GM19397 (cell line): ENCODE data around the gene STX8.

Source experiments
- ATAC-seq: cut with Tn5 transposase; IDR thresholded peaks from one replicate; pipeline ENCODE4 v1.9.1; 2021; ENCODE audit warnings: mild to moderate bottlenecking, moderate library complexity; ENCODE audit not compliant: unreplicated experiment

STX8 gene

DNA sequence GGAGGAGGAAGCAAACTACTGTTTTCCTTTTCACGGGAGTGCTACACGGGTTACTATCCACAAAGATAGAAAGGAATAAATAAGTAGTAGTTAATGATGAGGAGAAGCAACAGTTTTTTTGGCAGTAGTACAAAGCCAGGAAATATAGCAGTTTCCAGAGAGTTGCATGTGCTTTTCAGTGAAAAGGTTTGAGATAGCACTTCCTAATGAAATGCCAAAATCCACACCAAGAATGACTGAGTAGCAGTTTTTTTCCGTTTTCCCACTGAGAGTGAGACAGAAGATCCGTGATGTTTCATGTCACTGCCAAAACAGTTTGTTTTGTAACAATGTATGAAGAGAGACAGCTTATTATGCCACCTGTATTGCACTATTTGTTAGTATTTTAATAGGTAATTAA is 129.1 kb downstream of the STX8 start:
- no peak for ATAC-seq

DNA sequence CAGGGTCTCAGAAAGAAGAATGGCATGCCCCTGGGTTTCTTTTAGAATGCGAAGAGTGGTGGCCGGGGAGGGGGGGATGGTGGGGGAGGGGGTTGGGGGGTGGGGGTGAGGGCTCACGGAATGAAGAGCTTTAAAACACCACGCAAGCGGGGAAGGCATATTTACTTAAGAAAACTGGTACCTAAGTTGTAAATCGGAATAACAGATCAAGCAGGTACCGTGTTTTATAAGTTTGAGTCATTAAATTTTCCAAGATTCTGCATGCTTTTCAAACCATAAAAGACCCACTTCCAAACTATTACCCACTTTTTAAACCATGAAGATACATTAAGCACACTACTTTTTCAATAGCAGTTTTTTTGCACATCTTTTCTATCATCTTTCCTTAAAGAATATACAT is 130.2 kb downstream of the STX8 start:
- no peak for ATAC-seq

DNA sequence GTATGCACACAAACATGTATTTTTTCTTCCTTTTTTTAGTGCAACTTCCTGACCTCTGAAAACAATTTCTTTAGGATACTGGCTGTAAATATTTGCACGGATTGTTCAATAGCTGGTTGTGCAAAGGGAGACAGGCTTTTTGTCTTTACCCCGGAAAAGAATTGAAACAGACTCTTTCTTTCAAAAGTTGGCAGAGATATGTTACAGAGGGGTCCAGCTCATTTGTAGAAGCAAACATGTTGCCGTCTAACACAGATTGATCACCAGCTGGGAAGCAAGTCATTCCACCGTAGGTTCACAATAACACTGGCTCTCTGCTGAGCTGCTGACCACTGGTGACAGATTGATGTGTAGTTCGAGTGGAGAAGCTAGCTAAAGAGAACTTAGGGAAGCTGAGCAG is 130.9 kb downstream of the STX8 start:
- no peak for ATAC-seq

DNA sequence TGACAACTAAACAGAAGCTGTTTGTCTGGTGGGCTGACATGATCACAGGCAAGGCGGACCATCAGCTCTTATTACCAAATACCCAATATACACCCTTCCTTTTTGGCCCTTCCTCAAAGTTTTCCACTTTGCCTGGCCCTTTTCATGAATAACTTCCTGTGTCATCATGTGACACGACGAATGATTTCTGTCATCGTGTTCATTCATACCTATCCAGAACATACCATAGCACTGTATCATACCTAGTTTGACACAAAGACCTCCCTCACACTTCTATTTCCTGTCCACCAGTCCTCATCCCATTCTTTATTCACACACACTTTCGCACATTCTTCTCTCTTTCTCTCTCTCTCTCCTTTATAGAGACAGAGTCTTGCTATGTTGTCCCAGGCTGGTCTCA is 131.8 kb downstream of the STX8 start:
- ATAC-seq, result no peak

DNA sequence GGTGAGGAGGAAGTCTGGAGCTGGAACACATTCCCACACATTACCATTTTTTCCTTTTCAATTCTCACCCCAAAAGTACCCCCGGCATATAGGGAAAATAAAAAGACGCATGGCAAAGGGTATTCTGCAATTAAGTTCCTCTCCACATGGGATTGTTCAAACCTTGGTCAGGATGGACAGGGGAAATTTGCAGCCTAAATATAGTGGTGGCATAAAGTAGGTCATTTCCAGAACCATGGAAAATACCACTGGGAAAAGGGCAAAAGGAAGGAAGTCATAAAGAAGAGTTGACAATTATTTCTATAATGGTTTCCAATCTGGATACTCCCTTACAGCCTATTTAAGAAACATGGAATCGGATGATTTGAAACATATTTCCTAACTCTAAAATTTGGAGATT is 135.8 kb downstream of the STX8 start:
- no peak for ATAC-seq

DNA sequence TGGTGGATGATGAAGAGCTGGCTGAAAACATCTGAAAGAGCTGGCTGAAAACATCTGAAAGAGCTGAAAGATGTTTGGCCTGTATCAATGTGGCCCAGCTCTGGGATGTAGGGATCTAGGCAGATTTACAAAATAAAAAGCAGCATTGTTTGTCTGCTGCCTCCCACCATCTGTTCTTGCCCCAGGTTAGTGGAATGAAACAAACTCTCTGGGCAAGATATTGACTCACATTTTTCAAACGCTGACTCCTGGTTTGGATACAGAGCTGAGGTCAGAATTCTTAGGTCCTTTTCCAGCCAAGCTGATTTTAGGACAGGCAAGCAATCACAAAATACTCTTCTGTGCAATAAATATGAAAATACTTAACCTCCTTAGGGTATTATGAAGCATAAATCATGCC is 139.0 kb downstream of the STX8 start:
- ATAC-seq, result no peak

DNA sequence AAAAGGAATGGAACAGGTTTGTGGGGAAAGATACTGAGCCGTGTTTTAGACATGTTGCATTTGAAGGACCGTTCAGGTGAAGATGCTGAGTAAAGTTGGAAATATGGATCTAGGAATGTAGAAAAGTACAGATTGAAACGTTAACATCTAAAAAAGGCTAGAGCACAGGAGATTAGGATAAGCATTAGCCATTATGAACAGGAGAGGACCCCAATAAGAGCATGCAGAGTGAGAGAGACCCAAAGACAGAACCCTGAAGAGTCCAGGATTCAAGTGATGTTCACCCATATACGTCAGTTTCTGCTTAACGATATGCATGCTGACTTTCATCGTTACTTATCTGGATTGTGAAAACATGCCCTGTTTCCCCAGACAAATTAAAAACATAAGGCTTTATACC is 140.5 kb downstream of the STX8 start:
- ATAC-seq, result no peak

DNA sequence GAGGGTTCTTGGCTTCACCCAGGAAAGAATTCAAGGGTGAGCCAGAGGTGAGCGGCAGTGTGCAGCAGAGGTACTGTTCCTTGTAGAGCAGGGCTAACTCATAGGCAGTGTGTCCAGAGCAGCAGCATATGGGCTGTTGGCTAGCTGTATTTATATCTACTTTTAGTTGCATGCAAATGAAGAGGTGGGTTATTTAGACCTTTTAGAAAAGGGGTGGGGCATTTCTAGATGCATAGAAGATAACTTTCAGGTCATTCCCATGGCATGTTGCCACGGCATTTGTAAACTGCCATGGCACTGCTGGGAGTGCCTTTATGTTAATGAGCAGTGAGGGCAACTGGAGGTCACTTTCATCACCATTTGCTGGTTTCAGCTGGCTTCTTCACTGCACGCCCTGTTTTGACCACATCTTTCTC is 141.0 kb downstream of the STX8 start:
- ATAC-seq, result no peak

DNA sequence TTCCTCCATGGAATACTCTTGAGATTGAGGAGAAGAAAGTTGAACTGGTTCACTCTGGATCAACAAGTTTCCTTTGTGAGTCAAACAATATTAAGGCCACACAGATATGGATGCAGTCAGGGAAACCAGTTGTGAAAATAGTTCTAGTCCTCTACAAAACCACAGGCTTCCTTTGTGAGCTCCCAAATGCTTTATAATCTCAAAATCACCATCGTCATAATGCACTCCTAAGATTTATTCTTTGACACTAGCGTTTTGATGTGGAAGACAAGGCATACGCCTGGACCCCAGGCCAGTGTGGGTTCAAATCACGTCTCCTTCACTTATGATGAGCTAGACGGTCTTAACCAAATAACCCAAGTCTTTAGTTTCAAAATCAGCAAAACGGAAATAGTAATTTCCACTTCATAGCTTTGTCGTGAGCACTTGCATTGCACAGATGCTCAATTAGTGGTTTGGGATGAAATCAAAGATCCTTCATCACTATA is 142.6 kb downstream of the STX8 start:
- no peak for ATAC-seq

DNA sequence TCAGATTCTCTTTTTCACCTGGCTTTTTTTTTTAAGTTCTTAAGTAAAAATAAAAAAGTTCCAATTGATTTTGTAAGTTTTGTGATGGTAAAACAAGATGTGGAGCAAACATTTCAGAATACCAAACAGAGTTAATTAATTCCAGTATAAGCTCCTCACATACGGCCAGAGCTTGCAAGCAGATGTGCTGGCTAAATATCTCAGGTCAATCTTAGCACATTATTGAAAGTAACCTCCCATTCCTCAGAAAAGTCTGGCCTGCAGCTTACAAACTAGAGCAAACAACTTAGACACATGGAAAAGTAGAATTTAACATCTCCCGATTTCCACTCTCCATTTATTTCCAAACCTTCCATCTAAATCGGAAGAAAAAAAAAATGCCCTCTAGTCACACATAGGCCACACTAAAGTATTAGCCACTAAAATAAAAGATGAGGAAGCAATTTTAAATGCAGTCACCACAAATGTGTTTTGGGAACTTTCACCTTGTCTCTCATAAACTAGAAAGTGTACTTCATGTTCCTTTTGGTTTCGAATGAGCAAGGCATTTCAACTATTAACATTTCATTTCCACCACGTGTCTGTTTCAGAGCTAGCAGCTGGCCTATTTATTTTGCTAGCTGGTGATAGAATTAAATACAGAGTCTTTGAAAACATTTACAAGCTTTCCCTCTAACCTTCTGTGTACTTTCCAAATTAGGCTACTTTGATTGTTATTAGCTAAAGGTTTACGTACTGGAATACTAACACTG is 143.3 kb downstream of the STX8 start:
- ATAC-seq, result peak; percentile 80

DNA sequence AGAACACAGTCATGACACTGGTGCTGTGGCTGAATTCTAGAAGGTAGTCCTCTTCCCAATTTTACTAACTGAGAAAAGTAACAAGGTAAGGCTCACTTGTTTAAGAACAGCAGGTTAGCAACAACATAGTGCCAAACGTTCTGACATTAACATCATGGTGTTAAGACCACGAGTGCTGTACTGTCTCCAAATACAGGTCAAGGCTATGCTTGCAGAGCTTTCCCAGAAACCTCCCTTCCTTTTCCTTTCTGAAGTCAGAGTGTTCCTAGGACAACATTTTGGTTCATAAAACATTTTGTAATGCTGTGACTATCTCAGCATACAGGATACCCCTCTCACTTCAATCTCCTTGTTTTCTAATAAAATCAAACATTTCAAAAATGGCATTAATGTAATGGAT is 144.0 kb downstream of the STX8 start:
- ATAC-seq, result no peak

DNA sequence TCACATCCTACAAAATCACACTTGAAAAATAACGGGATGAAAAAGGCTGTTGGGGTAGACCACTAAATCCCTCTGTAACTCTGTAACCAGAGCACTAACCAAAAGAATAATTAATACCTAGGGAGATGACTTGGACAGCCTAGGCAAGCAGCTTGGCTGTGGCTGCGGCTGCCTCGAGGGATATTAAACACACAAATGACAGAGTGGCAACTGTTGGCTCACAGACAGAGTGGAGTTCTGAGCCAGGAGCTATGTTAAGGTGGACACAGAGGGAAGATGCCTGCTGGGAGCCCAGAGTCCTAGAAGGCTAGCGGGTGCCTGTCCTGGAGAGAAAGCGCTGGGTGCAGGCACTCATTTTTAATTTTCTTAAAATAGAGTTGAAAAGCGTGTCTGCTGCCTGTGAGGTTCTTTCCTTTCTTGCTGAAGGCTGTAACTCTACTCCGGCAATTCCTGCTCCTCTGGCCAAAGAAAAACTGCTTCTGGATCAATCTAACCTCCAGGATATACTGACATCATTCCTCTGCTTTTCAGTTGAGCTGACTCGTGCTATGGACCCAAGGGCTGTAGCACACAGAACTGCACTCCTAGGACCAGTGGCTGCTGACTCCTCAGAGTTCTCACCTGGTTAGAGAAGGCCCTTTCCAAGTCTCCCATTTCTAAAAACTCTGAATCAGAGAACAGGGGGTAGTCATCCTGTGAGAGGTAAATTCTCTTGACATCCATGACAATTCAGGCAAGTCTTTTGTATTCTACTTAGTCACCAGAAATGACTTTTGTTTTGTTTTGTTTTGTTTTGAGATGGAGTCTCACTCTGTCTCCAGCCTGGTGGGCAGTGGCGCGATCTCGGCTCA is 147.9 kb downstream of the STX8 start:
- no peak for ATAC-seq

DNA sequence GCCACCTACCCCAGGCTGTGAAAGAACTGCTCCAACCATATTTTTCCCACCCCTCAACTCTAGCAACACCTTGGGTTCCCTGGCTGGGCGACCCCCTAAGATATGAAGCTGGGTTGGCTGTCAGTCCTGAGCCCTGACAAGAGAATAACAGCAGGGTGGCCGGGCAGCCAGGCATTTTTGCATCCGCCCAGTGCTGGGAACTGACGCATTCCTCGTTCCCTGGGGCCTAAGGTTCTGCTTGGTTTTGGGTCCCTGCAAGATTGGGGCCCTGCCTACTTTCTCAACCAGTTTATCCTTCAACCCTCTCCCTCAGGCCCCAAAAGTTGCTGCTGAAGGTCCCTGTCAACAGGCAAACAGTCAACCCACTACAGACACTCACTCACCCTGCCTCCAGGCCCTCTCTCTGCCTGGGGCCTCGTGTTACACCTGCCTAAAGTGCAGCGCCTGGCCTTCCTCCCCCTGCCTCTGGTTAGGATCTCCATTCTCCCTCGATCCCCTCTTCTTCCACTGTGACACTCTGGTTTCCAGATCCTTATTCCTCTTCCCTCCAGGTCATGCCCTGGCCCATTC is 151.5 kb downstream of the STX8 start:
- no peak for ATAC-seq

DNA sequence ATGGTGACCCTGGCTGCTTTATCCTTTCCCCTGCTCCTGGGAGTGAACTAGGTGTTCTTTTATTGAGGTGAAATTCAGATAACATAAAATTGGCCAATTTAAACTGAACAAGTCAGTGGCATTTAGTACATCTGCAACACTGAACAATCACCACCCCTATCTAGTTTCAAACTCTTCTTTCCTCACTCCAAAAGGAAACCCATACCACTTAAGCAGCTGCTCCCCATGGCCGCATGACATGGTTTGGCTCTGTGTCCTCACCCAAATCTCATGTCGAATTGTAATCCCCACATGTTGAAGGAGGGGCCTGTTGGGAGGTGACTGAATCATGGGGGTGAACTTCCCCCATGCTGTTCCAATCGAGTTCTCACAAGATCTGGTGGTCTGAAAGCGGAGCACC is 154.1 kb downstream of the STX8 start:
- no peak for ATAC-seq

DNA sequence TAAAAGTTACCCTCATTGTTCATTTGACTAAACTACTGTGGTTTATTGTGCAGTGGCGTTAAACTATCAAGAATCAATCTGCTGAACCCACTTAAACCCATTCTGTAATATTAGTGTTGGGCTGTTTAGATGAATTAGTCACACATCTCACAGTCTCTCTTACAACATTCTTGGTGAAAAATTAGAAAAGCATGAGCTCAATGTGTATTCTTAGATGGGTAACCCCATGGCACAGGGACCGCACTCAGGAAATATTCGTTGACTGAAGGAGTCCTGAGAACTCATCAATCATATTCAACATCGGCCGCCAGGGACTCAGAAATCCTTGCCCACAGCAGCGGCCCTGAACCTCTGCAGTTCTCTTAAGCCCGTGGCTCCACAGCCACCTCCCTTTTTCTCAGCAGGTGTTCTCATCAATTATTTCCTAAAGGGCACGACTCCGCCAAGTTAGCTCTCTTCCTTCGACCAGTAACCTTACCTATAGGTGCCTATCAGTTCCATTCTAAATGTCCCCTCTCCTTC is 155.6 kb downstream of the STX8 start:
- ATAC-seq, result no peak

DNA sequence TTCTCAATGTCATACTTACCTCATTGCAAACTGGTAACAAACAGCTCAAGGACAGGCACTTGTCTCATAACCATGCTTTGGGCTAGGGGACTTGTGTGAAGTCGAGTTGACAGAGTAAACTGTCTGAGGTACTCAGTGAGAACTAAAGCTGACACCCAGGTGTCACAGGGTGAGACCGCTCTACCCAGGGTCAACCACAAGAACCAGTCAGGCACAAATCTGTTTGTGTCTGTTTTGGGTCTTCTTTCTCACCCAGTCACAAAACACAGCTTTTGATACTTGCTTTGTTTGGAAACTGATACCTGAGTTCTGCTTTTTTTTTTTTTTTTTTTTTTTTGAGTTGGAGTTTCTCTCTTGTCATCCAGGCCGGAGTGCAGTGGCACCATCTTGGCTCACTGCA is 161.1 kb downstream of the STX8 start:
- peak; percentile 96 for ATAC-seq

DNA sequence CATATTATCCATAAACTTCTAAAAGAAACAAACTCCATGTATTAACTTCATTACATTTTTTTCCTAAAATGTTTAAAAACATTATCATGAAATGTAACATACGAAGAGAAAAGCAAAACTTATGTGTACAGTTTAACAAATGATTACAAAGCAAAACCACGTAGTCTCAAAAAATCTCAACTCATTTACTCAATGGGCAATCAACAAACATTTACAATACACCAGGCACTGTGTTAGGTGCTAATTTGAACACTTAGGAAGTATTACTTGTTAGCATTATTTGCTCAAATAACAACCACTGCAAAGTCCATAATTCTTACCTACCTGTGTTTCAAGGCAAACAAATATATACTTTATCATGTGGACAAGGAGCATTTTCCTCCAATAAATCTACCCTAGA is 164.9 kb downstream of the STX8 start:
- ATAC-seq, result no peak

DNA sequence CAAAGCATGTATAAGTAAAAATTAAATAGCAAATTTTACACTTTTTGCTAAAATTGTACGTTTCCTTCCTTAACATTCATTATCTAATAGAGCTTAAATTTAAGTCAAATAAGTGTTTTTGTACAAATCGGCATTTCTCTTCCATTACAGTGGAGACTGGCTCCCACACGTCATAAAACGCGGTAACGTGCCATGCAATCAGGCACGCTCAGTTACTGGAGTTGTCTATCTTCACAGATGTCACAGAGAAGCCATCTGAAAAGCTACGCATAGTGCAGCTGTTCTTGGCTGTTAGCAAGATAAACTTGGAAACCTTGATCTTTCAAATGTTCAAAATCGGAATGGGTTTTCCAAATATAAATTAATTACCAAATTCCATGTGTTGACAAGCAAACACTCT is 165.3 kb downstream of the STX8 start:
- no peak for ATAC-seq

DNA sequence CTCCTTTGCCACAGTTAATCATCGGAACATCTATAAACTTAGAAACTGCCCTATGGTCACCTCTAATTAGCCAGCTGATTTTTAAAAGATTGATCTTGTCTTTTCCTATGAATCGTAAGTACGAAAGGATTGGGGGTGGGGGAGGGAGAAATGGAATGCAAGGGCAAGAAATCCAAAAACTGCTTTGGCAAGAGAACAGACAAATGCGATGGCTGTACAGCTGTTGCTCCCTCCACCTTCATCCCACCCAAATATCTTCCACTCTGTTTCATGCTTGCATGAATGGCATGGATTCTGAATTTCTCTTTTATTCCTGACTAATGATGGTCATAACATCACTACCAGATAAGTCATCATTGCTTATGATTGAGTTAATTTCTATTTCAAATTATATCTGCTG is 165.7 kb downstream of the STX8 start:
- no peak for ATAC-seq

DNA sequence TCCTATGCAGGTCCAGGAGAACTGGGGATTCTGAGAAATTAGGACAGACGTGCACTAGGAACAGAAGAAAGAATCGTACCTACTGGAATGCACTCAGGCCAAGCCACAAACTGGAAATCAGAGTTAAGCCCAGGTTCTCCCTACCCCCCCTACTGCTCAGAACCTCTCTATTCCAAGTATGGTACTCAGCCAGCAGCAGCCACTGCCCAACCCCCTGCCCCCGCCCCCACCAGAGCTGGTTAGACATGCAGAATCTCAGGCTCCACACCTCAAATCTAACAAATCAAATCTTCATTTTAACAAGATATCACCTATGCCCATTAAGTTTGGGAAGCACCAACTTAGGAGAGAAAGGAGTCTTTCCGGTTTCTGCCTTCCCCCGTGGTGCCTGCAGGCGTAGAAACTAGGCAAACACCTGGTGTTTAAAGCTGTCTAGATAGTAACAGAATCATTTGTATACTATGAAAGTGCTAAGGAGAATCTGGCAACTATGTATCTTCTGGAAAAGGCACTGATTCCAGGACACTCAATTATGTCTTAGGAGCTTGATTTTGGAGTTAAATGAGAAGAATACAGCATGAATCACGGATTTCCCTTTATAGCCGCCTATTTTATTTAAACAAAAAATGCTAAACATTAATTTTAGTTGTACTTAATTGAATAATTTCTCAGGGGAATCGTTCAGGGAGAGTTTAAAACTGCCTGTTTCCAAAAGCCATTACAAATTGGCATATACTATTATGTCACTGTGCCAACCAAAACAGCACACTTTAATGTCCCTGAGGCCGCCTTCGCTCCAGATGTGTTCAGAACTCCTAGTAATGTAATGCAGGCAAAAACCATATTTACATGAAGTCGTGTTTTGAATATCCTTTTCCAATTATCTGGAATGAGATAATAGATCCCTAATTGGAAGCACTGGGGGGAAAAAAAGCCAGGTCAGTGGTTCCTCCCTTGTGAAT is 166.5 kb downstream of the STX8 start:
- no peak for ATAC-seq

DNA sequence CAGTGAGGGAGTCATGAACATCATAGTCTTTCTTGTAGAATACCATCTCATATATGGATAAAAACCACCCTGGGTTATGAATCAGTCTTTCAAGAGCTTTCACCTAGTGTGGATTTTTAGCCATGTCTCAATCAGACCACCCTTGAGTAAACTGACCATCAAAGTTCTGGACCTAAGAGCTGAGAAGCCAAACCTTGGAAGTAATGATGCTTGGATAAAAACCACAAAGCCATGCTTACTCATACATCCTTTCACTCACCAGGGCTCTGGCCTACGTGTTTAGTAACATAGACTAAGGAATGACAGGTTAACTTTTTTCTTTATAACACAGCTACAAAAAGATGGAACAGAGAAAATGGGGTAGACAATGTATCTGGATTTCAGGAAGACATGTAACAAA is 167.2 kb downstream of the STX8 start:
- ATAC-seq, result no peak
